H1 (cell line): ENCODE data around the gene FGF1. TPM values are rescaled to one million over a fixed set of nuclear protein-coding genes. Genes with fewer than 3 reads are reported as not detected.
A peak's percentile ranks its signal among the peaks of the same experiment; 100 is the strongest.

Experiments used
- CTCF ChIA-PET: fragments of 300-600 bp; sonication (Branson Sonifier 250); formaldehyde crosslinking; loops from one replicate; lab custom pipeline; 2021; ENCODE audit not compliant: partially characterized antibody; lab: Charles Lee
- POLR2A ChIA-PET: fragments of 300-600 bp; sonication (Branson Sonifier 250); formaldehyde crosslinking; loops from one replicate; lab custom pipeline; 2021; ENCODE audit warnings: inconsistent platforms; ENCODE audit not compliant: partially characterized antibody; lab: Charles Lee
- DNase-seq, 2 experiments: peaks; one replicate each; pipeline versions ENCODE4 v3.0.0 to v3.0.0-alpha.2; 2010 to 2022; ENCODE audit warnings: low spot score in 2 of 2, low read depth in 1 of 2, mixed read lengths in 1 of 2
- FAIRE-seq: peaks from 2 replicates; lab custom pipeline; 2011; peaks lifted over from hg19 to GRCh38; lab: Jason Lieb, UNC
- H2AFZ ChIP-seq: 2 replicates; pipeline ENCODE4 v1.8.1; 2012; ENCODE audit warnings: low read length, inconsistent platforms
- H2AK5ac ChIP-seq: 2 replicates; pipeline ENCODE4 v1.6.1; 2013; ENCODE audit warnings: low read depth, low read length
- H2BK120ac ChIP-seq: replicated peaks from 2 replicates; pipeline ENCODE3; 2013; ENCODE audit warnings: low read depth, low read length, inconsistent platforms
- H2BK12ac ChIP-seq: 2 replicates; pipeline ENCODE4 v1.6.1; 2013; ENCODE audit warnings: low read depth, low read length
- H2BK15ac ChIP-seq: 2 replicates; pipeline ENCODE4 v1.6.1; 2013; ENCODE audit warnings: low read length
- H2BK20ac ChIP-seq: 2 replicates; pipeline ENCODE4 v1.6.1; 2013; ENCODE audit warnings: low read length
- H2BK5ac ChIP-seq: 2 replicates; pipeline ENCODE4 v1.6.1; 2013; ENCODE audit warnings: low read depth, low read length
- H3K14ac ChIP-seq: 2 replicates; pipeline ENCODE4 v1.6.1; 2013; ENCODE audit warnings: inconsistent platforms; ENCODE audit not compliant: insufficient read length
- H3K18ac ChIP-seq: 2 replicates; pipeline ENCODE4 v1.6.1; 2013; ENCODE audit warnings: low read length; ENCODE audit errors: extremely low read depth
- H3K23ac ChIP-seq: 2 replicates; pipeline ENCODE4 v1.6.1; 2013; ENCODE audit warnings: inconsistent platforms; ENCODE audit not compliant: insufficient read length
- H3K23me2 ChIP-seq: 2 replicates; pipeline ENCODE4 v1.6.1; 2013; ENCODE audit warnings: low read depth, low read length
- H3K27ac ChIP-seq: 2 replicates; pipeline ENCODE4 v1.6.1; 2011; ENCODE audit warnings: low read depth, low read length, inconsistent platforms
- H3K27me3 ChIP-seq, 4 experiments: replicated peaks in 1 of 4; 1 replicate in 1 of 4; 2 replicates in 3 of 4; pipeline versions ENCODE4 v1.6.1 to v1.8.1; 2011 to 2013; ENCODE audit warnings: low read length in 3 of 4, mild to moderate bottlenecking in 3 of 4, inconsistent platforms in 2 of 4, mixed read lengths in 2 of 4, moderate library complexity in 1 of 4; ENCODE audit not compliant: control insufficient read depth in 3 of 4, insufficient read depth in 3 of 4; ENCODE audit errors: extremely low read depth in 1 of 4
- H3K36me3 ChIP-seq, 4 experiments: 2 replicates each; pipeline versions ENCODE4 v1.6.1 to v1.8.1; 2011 to 2013; ENCODE audit warnings: mild to moderate bottlenecking in 4 of 4, low read length in 3 of 4, moderate library complexity in 2 of 4, control low read depth in 1 of 4, inconsistent platforms in 1 of 4; ENCODE audit not compliant: insufficient read depth in 4 of 4, control insufficient read depth in 2 of 4
- H3K4ac ChIP-seq: replicated peaks from 2 replicates; pipeline ENCODE3; 2013; ENCODE audit warnings: low read length, low read depth, mixed read lengths, inconsistent platforms; ENCODE audit not compliant: insufficient read length
- H3K4me1 ChIP-seq, 4 experiments: replicated peaks in 1 of 4; 1 replicate in 1 of 4; 2 replicates in 3 of 4; pipeline versions ENCODE4 v1.6.1 to v1.8.1; 2011 to 2013; ENCODE audit warnings: low read length in 3 of 4, inconsistent platforms in 2 of 4, mixed read lengths in 1 of 4; ENCODE audit not compliant: insufficient read depth in 4 of 4, control insufficient read depth in 3 of 4
- H3K4me2 ChIP-seq, 2 experiments: 2 replicates each; pipeline versions ENCODE4 v1.6.1 to v1.8.1; 2011 to 2013; ENCODE audit warnings: low read depth in 2 of 2, low read length in 2 of 2, control low read depth in 1 of 2, inconsistent platforms in 1 of 2, mild to moderate bottlenecking in 1 of 2; ENCODE audit not compliant: insufficient read depth in 1 of 2
- H3K4me3 ChIP-seq, 4 experiments: fragments of 200-600, 300-600 bp in 1 of 4; sonication (generic), shearing (Covaris generic), sonication (Bioruptor Twin) in 1 of 4; 2 replicates each; pipeline versions ENCODE4 v1.5.1 to v1.8.1; 2011 to 2016; ENCODE audit warnings: low read length in 4 of 4, low read depth in 3 of 4, control low read depth in 2 of 4, inconsistent platforms in 2 of 4, mild to moderate bottlenecking in 2 of 4, mixed read lengths in 1 of 4, moderate library complexity in 1 of 4; ENCODE audit not compliant: insufficient read depth in 2 of 4; ENCODE audit errors: extremely low read depth in 1 of 4
- H3K56ac ChIP-seq: replicated peaks from 2 replicates; pipeline ENCODE3; 2013; ENCODE audit warnings: low read depth, mild to moderate bottlenecking, mixed read lengths, low read length, inconsistent platforms; ENCODE audit not compliant: insufficient read length
- H3K79me1 ChIP-seq: 2 replicates; pipeline ENCODE4 v1.6.1; 2013; ENCODE audit warnings: low read depth, low read length, control low read depth
- H3K79me2 ChIP-seq, 2 experiments: 2 replicates each; pipeline versions ENCODE4 v1.6.1 to v1.8.1; 2012 to 2013; ENCODE audit warnings: low read length in 2 of 2, mild to moderate bottlenecking in 2 of 2, inconsistent platforms in 1 of 2; ENCODE audit not compliant: insufficient read depth in 2 of 2, control insufficient read depth in 1 of 2
- H3K9ac ChIP-seq, 4 experiments: replicated peaks in 1 of 4; 1 replicate in 1 of 4; 2 replicates in 3 of 4; pipeline versions ENCODE4 v1.6.1 to v1.8.1; 2011 to 2013; ENCODE audit warnings: low read depth in 3 of 4, low read length in 3 of 4, control low read depth in 2 of 4, mild to moderate bottlenecking in 2 of 4, moderate library complexity in 2 of 4, inconsistent platforms in 1 of 4; ENCODE audit errors: extremely low read depth in 1 of 4
- H3K9me3 ChIP-seq, 2 experiments: 2 replicates each; pipeline versions ENCODE4 v1.6.1 to v1.8.1; 2012 to 2013; ENCODE audit warnings: mild to moderate bottlenecking in 2 of 2, moderate library complexity in 2 of 2, control low read depth in 1 of 2, inconsistent platforms in 1 of 2, low read depth in 1 of 2, low read length in 1 of 2, mixed read lengths in 1 of 2; ENCODE audit not compliant: insufficient read depth in 2 of 2
- H4K20me1 ChIP-seq, 2 experiments: replicated peaks in 1 of 2; 2 replicates each; pipeline versions ENCODE3 to v1.8.1; 2011 to 2013; ENCODE audit warnings: inconsistent platforms in 2 of 2, low read length in 2 of 2, mild to moderate bottlenecking in 1 of 2; ENCODE audit not compliant: insufficient read depth in 2 of 2, control insufficient read depth in 1 of 2
- H4K5ac ChIP-seq: 2 replicates; pipeline ENCODE4 v1.6.1; 2013; ENCODE audit warnings: low read length, low read depth, mixed read lengths, inconsistent platforms; ENCODE audit not compliant: insufficient read length
- H4K8ac ChIP-seq: 2 replicates; pipeline ENCODE4 v1.8.0; 2013; ENCODE audit warnings: mild to moderate bottlenecking, moderate library complexity, low read length, inconsistent platforms; ENCODE audit not compliant: insufficient read depth; ENCODE audit errors: extremely low read depth
- H4K91ac ChIP-seq: replicated peaks from 2 replicates; pipeline ENCODE3; 2013; ENCODE audit warnings: low read length, mixed read lengths, inconsistent platforms; ENCODE audit not compliant: insufficient read length
- ASH2L ChIP-seq: fragments of 200-600, 300-600 bp; sonication (generic); IDR thresholded peaks from one replicate; pipeline ENCODE4 v1.7.1; 2017; ENCODE audit warnings: low read length
- BACH1 ChIP-seq: IDR thresholded peaks from 2 replicates; pipeline ENCODE4 v1.6.1; 2012; ENCODE audit warnings: low read length, improper control_type of control experiment
- CHD2 ChIP-seq: IDR thresholded peaks from 2 replicates; pipeline ENCODE4 v1.6.1; 2012; ENCODE audit warnings: low read length, improper control_type of control experiment
- CREB1 ChIP-seq: IDR thresholded peaks from 2 replicates; pipeline ENCODE4 v1.6.1; 2012; ENCODE audit warnings: inconsistent platforms
- EP300 ChIP-seq, 2 experiments: IDR thresholded peaks; 1 replicate in 1 of 2; 2 replicates in 1 of 2; pipeline ENCODE4 v1.6.1; 2011 to 2012; ENCODE audit warnings: low read depth in 2 of 2, low read length in 2 of 2, mild to moderate bottlenecking in 2 of 2, borderline replicate concordance in 1 of 2, inconsistent platforms in 1 of 2, moderate library complexity in 1 of 2
- FOSL1 ChIP-seq: IDR thresholded peaks from 2 replicates; pipeline ENCODE4 v1.6.1; 2011; ENCODE audit warnings: mild to moderate bottlenecking, low read depth, low read length, moderate library complexity; ENCODE audit not compliant: insufficient read depth
- GABPA ChIP-seq: IDR thresholded peaks from 2 replicates; pipeline ENCODE4 v1.6.1; 2011; ENCODE audit warnings: mild to moderate bottlenecking, low read length, moderate library complexity, borderline replicate concordance; ENCODE audit not compliant: insufficient read depth
- JUN ChIP-seq: IDR thresholded peaks from 2 replicates; pipeline ENCODE4 v1.6.1; 2011; ENCODE audit warnings: low read depth, mild to moderate bottlenecking, improper control_type of control experiment, low read length
- POU5F1 ChIP-seq: IDR thresholded peaks from 2 replicates; pipeline ENCODE4 v1.6.1; 2011; ENCODE audit warnings: low read depth, mild to moderate bottlenecking, low read length, moderate library complexity
- RFX5 ChIP-seq: IDR thresholded peaks from 2 replicates; pipeline ENCODE4 v1.6.1; 2011; ENCODE audit warnings: low read depth, low read length, improper control_type of control experiment, borderline replicate concordance
- SP2 ChIP-seq: IDR thresholded peaks from 2 replicates; pipeline ENCODE4 v1.6.1; 2012; ENCODE audit warnings: mild to moderate bottlenecking, low read length, inconsistent platforms
- SRF ChIP-seq: IDR thresholded peaks from 2 replicates; pipeline ENCODE4 v1.6.1; 2011; ENCODE audit warnings: mild to moderate bottlenecking, low read depth, low read length, moderate library complexity
- TAF1 ChIP-seq: IDR thresholded peaks from 2 replicates; pipeline ENCODE4 v1.6.1; 2011; ENCODE audit warnings: mild to moderate bottlenecking, low read depth, low read length
- TBP ChIP-seq: IDR thresholded peaks from 2 replicates; pipeline ENCODE4 v1.6.1; 2011; ENCODE audit warnings: low read depth, low read length, improper control_type of control experiment
- WGBS, 2 experiments: shearing (Covaris generic) in 1 of 2; methylation state at CpG; one replicate each; pipeline versions ENCODE4 v1.1.6 to v1.1.7; 2013 to 2015; ENCODE audit warnings: low lambda C conversion rate in 2 of 2, mixed read lengths in 2 of 2, inconsistent platforms in 1 of 2, low coverage in 1 of 2, missing lambda C conversion rate in 1 of 2; ENCODE audit not compliant: insufficient replicate concordance in 2 of 2, insufficient coverage in 1 of 2, insufficient read length in 1 of 2; ENCODE audit errors: extremely low coverage in 1 of 2, missing lambda C conversion rate in 1 of 2; 5-methylcytosine and 5-hydroxymethylcytosine counted together
- polyA plus RNA-seq, 7 experiments: library from polyadenylated mRNA; depleted of rRNA in 3 of 7; stranded (reverse) in 5 of 7; unstranded in 2 of 7; fragments of >200 nt in 5 of 7; fragments of 200-250 nt in 2 of 7; gene quantifications; 1 replicate in 5 of 7; 2 replicates in 1 of 7; 4 replicates in 1 of 7; pipeline versions ENCODE4 v1.2.1 to v1.2.3, GENCODE V29; 2011 to 2013; ENCODE audit warnings: missing spikeins in 2 of 7, mixed read lengths in 2 of 7
- total RNA-seq: library from RNA; stranded (reverse); fragmentation: NEBNext Ultra II Directional; extraction: Animal tissue kit (Norgen Biotek cat#: 25700); gene quantifications from 2 replicates; pipeline ENCODE4 v1.2.1, GENCODE V29; 2021

Gene FGF1
- total and polyA plus RNA-seq, 2 of the 8 experiments (the other 6 are each of a cell fraction or from before 2014, with no cell fraction given): 0.30 to 0.50 TPM

DNA sequence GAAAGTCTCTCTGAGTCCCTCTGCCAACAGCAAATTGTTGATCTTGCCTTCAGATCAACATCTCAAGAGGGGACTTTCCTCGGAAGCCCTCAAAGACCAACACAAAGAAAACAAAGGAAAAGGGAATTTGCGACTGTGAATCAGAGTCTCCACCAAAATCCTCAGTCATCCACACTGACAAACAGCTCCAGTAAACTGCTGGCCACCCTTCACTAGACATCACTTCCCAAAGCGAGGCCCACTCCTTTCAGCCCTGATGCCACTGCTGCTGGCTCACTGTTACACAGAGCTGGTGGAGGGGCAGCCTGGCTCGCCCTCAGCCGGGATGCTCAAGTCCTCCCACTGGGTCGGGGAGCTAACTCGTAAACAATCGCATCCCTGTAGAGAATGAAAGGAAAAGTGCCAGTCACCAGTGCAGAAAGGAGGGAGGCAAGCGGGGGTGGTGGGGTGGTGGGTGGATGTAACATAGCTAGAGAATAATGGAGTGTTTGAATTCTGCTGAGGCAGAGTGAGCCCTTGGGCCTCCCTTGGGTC lies 1.3 kb downstream of the FGF1 start:
- peak overlapping the region; percentile 72 for H3K27ac ChIP-seq
- CTCF ChIA-PET: interaction anchor here (0.9 to 29.7 kb wide), 10 partner anchors 9 to 231 kb away, joined by 3 to 605 read pairs (median 4); no protein-coding TSS in a partner anchor
- TF ChIP-seq POU5F1 (no peak), GABPA (no peak), CHD2 (no peak), FOSL1 (no peak), EP300 (IDR thresholded peaks at IDR 0.05; ENCODE audit: borderline replicate concordance in 1 of 2, low read depth in 2 of 2, low read length in 2 of 2) (no peak), TAF1 (no peak), BACH1 (peak; percentile 50; the same call in 1 of the 2 replicates), RFX5 (no peak), SRF (no peak), ASH2L (peak; percentile 22), CREB1 (no peak), TBP (no peak), JUN (no peak), SP2 (no peak)

More for the DNA sequence above, 1.3 kb downstream of the FGF1 start:
- H3K4ac ChIP-seq: no peak overlapping the region
- POLR2A ChIA-PET: interaction anchor here (0.5 to 1.1 kb wide), 2 partner anchors 19 to 1027 kb away, joined by 3 to 4 read pairs; no protein-coding TSS in a partner anchor
- peak overlapping the region in 2 of 4 experiments; percentile 4 to 43; a peak in 1 of 7 replicates for H3K9ac ChIP-seq
- no peak overlapping the region for H3K56ac ChIP-seq
- peak overlapping the region; percentile 91 for H2BK20ac ChIP-seq
- peak overlapping the region; percentile 76; the same call in 1 of the 2 replicates for H2BK12ac ChIP-seq
- 33% methylated on average over 8 of the region's 9 CpGs; no CpG with 5 or more reads in 1 of the 2 experiments for WGBS, 2 experiments
- peak overlapping the region; percentile 19 for H4K5ac ChIP-seq
- no peak overlapping the region for H4K8ac ChIP-seq
- peak overlapping the region; percentile 63; the same call in 1 of the 2 replicates for H2BK5ac ChIP-seq
- H2BK120ac ChIP-seq: no peak overlapping the region
- no peaks in the 10 kb centered on the region for H3K36me3 ChIP-seq
- DNase-seq: peak in 1 of 2 experiments; percentile 19
- H3K23ac ChIP-seq: no peak overlapping the region
- H3K14ac ChIP-seq: no peak overlapping the region
- no peaks in the 10 kb centered on the region for H3K79me1 ChIP-seq
- H2BK15ac ChIP-seq: no peak overlapping the region
- FAIRE-seq: no peak
- H3K4me3 ChIP-seq: peak overlapping the region in 2 of 4 experiments; percentile 2 to 9; a peak in 2 of 8 replicates
- H4K91ac ChIP-seq: peak overlapping the region; percentile 77
- no peaks in the 10 kb centered on the region for H3K27me3 ChIP-seq
- no peak overlapping the region for H2AFZ ChIP-seq
- H3K9me3 ChIP-seq: no peaks in the 10 kb centered on the region
- no peaks in the 10 kb centered on the region for H3K79me2 ChIP-seq
- H2AK5ac ChIP-seq: no peak overlapping the region
- peak overlapping the region; percentile 53 to 57 for H3K4me2 ChIP-seq
- peaks cover 3 to 33% (median 23%) of the 10 kb centered on the region in 4 experiments for H3K4me1 ChIP-seq
- H3K23me2 ChIP-seq: no peaks in the 10 kb centered on the region; the same call in 1 of the 2 replicates
- H3K18ac ChIP-seq: peak overlapping the region; percentile 42; the same call in 1 of the 2 replicates
- no peaks in the 10 kb centered on the region for H4K20me1 ChIP-seq
